Neural cell (in vitro differentiated cells): ENCODE results near the gene KRR1. TPM values are rescaled to one million over a fixed set of nuclear protein-coding genes. Genes with fewer than 3 reads are reported as not detected.

Experiments
- H2AFZ ChIP-seq: fragments of 200-600, 300-800 bp; sonication (generic), shearing (Covaris generic); 2 replicates; pipeline ENCODE4 v1.6.0; 2014; ENCODE audit warnings: low read depth, mild to moderate bottlenecking, antibody characterized with exemption, low read length, moderate library complexity
- H3F3A ChIP-seq: fragments of 200-600 bp; shearing (Covaris generic); 2 replicates; pipeline ENCODE4 v1.6.1; 2016; ENCODE audit warnings: mild to moderate bottlenecking, moderate library complexity, mixed read lengths, antibody characterized with exemption, low read length; ENCODE audit not compliant: insufficient read depth, poor library complexity, severe bottlenecking
- H3K27ac ChIP-seq: fragments of 200-600, 300-800 bp; sonication (generic), shearing (Covaris generic); 2 replicates; pipeline ENCODE4 v1.5.1; 2014; ENCODE audit warnings: mild to moderate bottlenecking, low read length, moderate library complexity
- H3K27me3 ChIP-seq: fragments of 300-800, 200-600 bp; sonication (generic), shearing (Covaris generic); 2 replicates; pipeline ENCODE4 v1.6.0; 2014; ENCODE audit warnings: mild to moderate bottlenecking, low read depth, low read length, moderate library complexity; ENCODE audit not compliant: insufficient read depth
- H3K36me3 ChIP-seq: fragments of 300-800, 200-600 bp; sonication (generic), shearing (Covaris generic); 2 replicates; pipeline ENCODE4 v1.5.1; 2014; ENCODE audit warnings: mild to moderate bottlenecking, antibody characterized with exemption, low read length, moderate library complexity; ENCODE audit not compliant: insufficient read depth
- H3K4me2 ChIP-seq: fragments of 300-800, 200-600 bp; sonication (generic), shearing (Covaris generic); 2 replicates; pipeline ENCODE4 v1.6.0; 2014; ENCODE audit warnings: mild to moderate bottlenecking, low read length
- H3K4me3 ChIP-seq: fragments of 300-800, 200-600 bp; sonication (generic), shearing (Covaris generic); 2 replicates; pipeline ENCODE4 v1.5.1; 2014; ENCODE audit warnings: mild to moderate bottlenecking, low read length, moderate library complexity
- H3K79me2 ChIP-seq: fragments of 200-600 bp; shearing (Covaris generic); replicated peaks from 2 replicates; pipeline ENCODE4 v1.6.0; 2014; ENCODE audit warnings: mild to moderate bottlenecking, low read length, moderate library complexity; ENCODE audit not compliant: insufficient read depth
- H3K9ac ChIP-seq: fragments of 300-800, 200-600 bp; sonication (generic), shearing (Covaris generic); 2 replicates; pipeline ENCODE4 v1.6.1; 2016; ENCODE audit warnings: mild to moderate bottlenecking, low read length, mixed read lengths
- H3K9me2 ChIP-seq: fragments of 200-600 bp; shearing (Covaris generic); 2 replicates; pipeline ENCODE4 v1.6.1; 2016; ENCODE audit warnings: mild to moderate bottlenecking, low read length, mixed read lengths; ENCODE audit not compliant: insufficient read depth
- H3K9me3 ChIP-seq: fragments of 200-600, 300-800 bp; sonication (generic), shearing (Covaris generic); 2 replicates; pipeline ENCODE4 v1.6.1; 2016; ENCODE audit warnings: mild to moderate bottlenecking, mixed run types, low read length, moderate library complexity, mixed read lengths
- H4K20me1 ChIP-seq: fragments of 200-600 bp; shearing (Covaris generic); 2 replicates; pipeline ENCODE4 v1.6.1; 2016; ENCODE audit warnings: mild to moderate bottlenecking, mixed run types; ENCODE audit not compliant: insufficient read depth
- CTCF ChIP-seq: fragments of 450-650 bp; IDR thresholded peaks from 2 replicates; pipeline ENCODE4 v1.5.1; 2014; ENCODE audit warnings: antibody characterized with exemption, mild to moderate bottlenecking, moderate library complexity; ENCODE audit not compliant: poor library complexity, severe bottlenecking
- EP300 ChIP-seq: fragments of 450-650 bp; conservative IDR thresholded peaks from 2 replicates; pipeline ENCODE4 v1.6.1; 2014; ENCODE audit warnings: antibody characterized with exemption, mild to moderate bottlenecking, moderate library complexity; ENCODE audit not compliant: poor library complexity, severe bottlenecking
- EZH2 ChIP-seq: fragments of 200-600, 300-800 bp; shearing (Covaris generic), sonication (generic); IDR thresholded peaks from 2 replicates; pipeline ENCODE4 v1.6.1; 2014; ENCODE audit warnings: antibody characterized with exemption, low read length, borderline replicate concordance, mild to moderate bottlenecking; ENCODE audit not compliant: insufficient read depth, poor library complexity, severe bottlenecking
- MXI1 ChIP-seq: fragments of 450-650 bp; conservative IDR thresholded peaks from 2 replicates; pipeline ENCODE4 v1.6.1; 2014; ENCODE audit warnings: antibody characterized with exemption, mild to moderate bottlenecking; ENCODE audit not compliant: poor library complexity, severe bottlenecking
- POLR2AphosphoS5 ChIP-seq: IDR thresholded peaks from 2 replicates; pipeline ENCODE4 v1.6.1; 2012
- RAD21 ChIP-seq: fragments of 450-650 bp; conservative IDR thresholded peaks from 2 replicates; pipeline ENCODE4 v1.6.1; 2014; ENCODE audit warnings: antibody characterized with exemption, mild to moderate bottlenecking, moderate library complexity
- REST ChIP-seq: IDR thresholded peaks from 2 replicates; pipeline ENCODE4 v1.6.1; 2012; ENCODE audit warnings: borderline replicate concordance
- SMC3 ChIP-seq: fragments of 450-650 bp; conservative IDR thresholded peaks from 2 replicates; pipeline ENCODE4 v1.6.1; 2014; ENCODE audit warnings: antibody characterized with exemption, mild to moderate bottlenecking, moderate library complexity; ENCODE audit not compliant: poor library complexity
- TAF1 ChIP-seq: IDR thresholded peaks from 2 replicates; pipeline ENCODE4 v1.6.1; 2012; ENCODE audit warnings: low read depth
- polyA plus RNA-seq: library from polyadenylated mRNA; depleted of rRNA; stranded (reverse); fragments of >200 nt; gene quantifications from 2 replicates; pipeline ENCODE4 v1.2.3, GENCODE V29; 2014

KRR1 gene
- polyA plus RNA-seq, 1 donor from 2014 or later = 74.5 TPM

GRCh38 chr12:75509621-75510020 lies 1.8 kb downstream of the KRR1 start:
- Histone ChIP-seq H3F3A (no peaks in the 10 kb centered on the region), H3K36me3 (no peaks in the 10 kb centered on the region), H2AFZ (no peak overlapping the region), H3K4me3 (peak overlapping the region; percentile 86), H3K9me3 (no peaks in the 10 kb centered on the region), H3K4me2 (peak overlapping the region; percentile 85), H4K20me1 (no peaks in the 10 kb centered on the region), H3K9ac (no peak overlapping the region), H3K9me2 (no peaks in the 10 kb centered on the region), H3K27ac (no peak overlapping the region), H3K27me3 (no peaks in the 10 kb centered on the region), H3K79me2 (peaks cover 19% of the 10 kb centered on the region)
- TF ChIP-seq MXI1 = no peak
- no peak for TF ChIP-seq EP300
- TF ChIP-seq TAF1 = no peak
- TF ChIP-seq REST = no peak
- TF ChIP-seq RAD21 = no peak
- no peak for TF ChIP-seq SMC3
- TF ChIP-seq CTCF = no peak
- no peak for TF ChIP-seq EZH2
- TF ChIP-seq POLR2AphosphoS5 = no peak

DNA sequence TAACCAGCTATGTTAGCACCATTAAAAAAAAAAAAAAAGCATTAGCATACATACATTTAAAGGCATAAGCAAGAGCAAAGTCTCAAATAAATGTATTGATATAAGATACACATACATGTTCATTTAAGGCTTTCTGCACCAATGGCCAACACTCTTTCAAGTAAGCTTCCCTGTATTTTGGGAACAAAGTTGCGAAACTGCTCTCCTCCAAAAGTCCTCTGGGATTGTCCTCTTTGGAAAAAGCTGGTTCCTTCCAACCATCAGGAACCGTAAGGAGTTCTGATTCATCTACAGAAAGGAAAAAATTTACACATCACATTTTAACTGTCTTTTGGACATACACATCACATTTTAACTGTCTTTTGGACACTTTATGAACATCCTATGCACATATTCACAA lies 3.2 kb downstream of the KRR1 start:
- Histone ChIP-seq H3K27ac (no peak overlapping the region), H3F3A (no peaks in the 10 kb centered on the region), H3K27me3 (no peaks in the 10 kb centered on the region), H4K20me1 (no peaks in the 10 kb centered on the region), H3K9ac (no peak overlapping the region), H3K9me2 (no peaks in the 10 kb centered on the region), H3K36me3 (no peaks in the 10 kb centered on the region), H3K4me2 (no peak overlapping the region), H3K9me3 (no peaks in the 10 kb centered on the region), H3K4me3 (no peak overlapping the region), H3K79me2 (peaks cover 19% of the 10 kb centered on the region), H2AFZ (no peak overlapping the region)
- TF ChIP-seq POLR2AphosphoS5 (no peak), TAF1 (no peak), EP300 (no peak), CTCF (no peak), RAD21 (no peak), MXI1 (no peak), SMC3 (no peak), REST (no peak), EZH2 (no peak)
